HG03469 (cell line): ENCODE results near the gene LACTB.
A peak's percentile ranks its signal among the peaks of the same experiment; 100 is the strongest.

ENCODE experiments used
- ATAC-seq: cut with Tn5 transposase; IDR thresholded peaks from one replicate; pipeline ENCODE4 v1.9.1; 2021; ENCODE audit warnings: mild to moderate bottlenecking, moderate library complexity, moderate number of reproducible peaks; ENCODE audit not compliant: unreplicated experiment

The LACTB gene

DNA sequence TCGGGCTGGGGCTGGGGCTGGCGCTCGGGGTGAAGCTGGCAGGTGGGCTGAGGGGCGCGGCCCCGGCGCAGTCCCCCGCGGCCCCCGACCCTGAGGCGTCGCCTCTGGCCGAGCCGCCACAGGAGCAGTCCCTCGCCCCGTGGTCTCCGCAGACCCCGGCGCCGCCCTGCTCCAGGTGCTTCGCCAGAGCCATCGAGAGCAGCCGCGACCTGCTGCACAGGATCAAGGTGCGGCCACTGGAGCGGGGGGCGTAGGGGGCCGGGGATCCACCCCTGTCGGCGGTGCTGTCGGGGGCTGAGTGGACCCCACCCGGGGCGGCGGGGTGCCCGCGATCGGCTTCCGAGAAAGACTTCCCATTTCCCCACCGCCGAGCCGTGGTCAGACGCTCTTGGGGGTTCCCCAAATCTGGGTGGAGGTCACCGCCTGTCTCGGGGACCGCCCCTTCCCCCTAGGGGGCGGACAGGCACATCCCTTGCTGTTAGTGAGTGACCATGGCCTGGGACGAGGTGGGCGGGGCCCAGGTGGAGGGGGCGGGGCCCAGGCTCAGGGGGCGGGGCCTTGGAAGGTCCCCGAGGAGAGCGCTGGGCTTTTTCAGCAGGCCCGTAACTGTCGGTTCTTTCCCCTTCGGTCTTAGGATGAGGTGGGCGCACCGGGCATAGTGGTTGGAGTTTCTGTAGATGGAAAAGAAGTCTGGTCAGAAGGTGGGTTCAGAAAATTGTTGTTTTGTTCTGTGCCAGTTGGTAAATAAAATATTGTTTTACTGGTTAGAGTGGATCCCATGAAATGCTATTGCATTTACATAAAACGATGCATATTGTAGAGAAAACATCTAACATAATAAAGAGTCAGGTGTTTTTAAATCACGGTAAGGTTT, 578 bp downstream of the LACTB start:
- ATAC-seq: peak; percentile 54

DNA sequence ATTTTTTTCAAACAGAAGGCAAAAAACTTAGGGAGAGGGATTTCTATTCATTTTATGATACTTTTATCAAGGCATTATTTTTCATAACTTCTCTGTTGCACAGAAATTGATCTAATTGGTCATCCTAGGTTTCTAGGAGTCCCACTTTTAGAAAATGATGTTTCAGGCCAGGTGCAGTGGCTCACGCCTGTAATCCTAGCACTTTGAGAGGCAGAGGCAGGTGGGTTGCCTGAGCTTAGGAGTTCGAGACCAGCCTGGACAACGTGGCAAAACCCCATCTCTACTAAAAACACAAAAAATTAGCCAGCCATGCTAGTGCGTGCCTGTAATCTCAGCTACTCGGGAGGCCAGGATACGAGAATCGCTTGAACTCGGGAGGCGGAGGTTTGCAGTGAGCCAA, 2.8 kb downstream of the LACTB start:
- no peak for ATAC-seq

DNA sequence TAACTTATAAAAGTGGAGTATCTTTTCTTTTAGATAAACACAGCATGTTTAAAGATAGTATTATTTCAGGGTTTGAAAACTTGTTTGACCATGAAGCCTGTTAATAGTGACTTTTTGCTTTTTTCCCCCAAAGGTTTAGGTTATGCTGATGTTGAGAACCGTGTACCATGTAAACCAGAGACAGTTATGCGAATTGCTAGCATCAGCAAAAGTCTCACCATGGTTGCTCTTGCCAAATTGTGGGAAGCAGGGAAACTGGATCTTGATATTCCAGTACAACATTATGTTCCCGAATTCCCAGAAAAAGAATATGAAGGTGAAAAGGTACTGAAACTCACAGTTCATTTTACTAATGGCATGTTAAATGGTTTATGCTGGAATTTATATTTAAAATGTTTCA, 5.1 kb downstream of the LACTB start:
- ATAC-seq: no peak

DNA sequence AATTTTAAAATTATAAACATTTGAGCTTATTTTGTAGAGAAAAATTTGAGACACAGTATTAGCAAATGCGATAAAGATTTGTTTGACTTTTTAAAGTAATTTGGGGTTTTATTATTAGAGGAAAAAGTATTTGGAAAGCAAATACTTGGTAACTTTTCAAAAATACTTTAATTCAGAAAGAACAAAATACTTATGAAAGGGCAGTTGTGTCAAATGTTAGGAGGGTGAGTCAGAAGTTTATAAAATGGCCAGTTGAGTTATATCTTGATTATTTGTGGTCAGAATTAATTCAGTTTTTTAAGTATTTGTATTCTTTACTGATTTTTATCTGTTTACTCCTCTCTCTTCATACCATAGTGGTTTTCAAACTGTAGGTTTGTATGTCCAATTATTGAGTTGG, 12.1 kb downstream of the LACTB start:
- no peak for ATAC-seq

DNA sequence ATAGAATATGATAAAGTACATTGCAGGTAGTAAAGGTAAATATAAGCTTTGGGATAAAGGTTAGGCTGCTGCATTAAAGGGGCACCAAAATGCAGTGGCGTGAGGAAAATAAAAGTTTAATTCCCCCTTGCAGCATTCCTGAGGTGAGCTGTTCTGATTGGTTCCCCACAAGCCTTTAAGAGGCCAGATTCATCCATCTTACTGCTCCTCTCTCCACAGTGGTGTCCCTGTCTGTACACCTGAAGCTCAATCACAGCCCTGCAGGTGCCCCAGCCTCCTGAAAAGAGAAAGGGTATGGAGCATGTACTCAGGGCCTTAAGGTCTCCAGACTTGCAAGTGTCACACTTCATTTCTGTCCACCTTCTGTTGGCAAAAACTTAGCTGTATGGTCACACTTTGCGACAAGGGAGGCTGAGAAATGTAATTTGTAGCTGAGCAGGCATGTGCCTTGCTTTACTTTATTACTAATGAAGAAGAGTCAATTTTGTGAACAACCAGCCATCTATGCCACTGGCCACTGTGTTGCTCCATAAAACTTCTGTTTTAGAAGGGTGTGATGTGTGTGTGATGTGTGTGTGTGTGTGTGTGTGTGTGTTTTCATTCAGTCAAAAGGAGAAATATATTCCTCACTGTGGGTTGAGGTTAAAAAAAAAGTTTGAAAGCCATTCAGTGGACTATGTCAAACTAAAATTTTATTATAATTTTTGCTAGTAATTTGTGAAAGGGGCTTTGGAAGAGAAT, 12.8 kb downstream of the LACTB start:
- no peak for ATAC-seq

DNA sequence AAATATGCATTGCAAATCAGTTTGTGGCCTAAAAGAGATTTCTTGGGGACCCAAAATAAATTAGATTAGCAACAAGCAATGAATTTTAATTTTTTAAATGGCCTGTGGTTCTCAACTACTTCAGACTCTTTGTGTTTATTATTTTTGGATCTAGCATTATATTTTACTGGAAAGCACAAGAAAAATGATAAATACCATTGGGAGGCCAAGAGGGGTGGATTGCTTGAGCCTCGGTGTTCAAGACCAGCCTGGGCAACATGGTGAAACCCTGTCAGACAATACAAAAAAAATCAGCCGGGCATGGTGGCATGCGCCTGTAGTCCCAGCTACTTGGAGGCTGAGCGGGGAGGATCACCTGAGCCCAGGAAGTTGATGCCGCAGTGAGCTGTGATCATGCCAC, 13.6 kb downstream of the LACTB start:
- no peak for ATAC-seq

DNA sequence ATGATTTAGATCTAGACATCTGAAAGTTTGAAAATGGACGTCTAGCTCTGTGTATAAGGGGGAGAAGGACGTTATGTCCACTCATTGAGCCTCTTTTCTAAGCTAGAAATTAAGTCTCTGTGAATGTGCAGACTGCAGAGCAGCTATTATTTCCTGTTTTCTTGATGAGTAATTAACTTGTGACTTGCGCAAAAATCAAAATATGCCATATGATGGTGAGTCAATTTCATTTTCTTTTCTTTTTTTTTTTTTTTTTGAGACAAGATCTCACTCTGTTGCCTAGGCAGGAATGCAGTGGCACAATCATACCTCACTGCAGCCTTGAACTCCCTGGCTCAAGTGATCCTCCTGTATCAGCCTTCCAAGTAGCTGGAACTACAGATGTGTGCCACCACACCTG, 14.1 kb downstream of the LACTB start:
- no peak for ATAC-seq

DNA sequence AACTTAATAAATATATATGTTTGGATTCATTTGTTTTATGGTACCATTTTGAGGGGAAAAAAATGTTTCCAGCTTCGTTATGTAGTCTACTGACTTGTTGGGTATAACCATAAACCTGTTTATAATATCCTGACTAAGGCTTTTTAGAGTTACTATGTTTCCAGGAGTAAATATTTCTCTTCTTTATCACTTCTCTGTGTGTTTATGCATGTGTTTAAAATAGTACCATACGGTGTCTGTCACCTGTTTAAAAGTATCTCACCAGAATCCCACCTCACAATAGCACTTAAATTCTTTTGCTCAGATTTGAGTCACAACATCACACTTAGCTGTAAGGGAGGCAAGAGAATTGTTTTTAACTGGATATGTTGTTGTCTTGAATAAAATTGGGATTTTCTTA, 15.1 kb downstream of the LACTB start:
- ATAC-seq: no peak

DNA sequence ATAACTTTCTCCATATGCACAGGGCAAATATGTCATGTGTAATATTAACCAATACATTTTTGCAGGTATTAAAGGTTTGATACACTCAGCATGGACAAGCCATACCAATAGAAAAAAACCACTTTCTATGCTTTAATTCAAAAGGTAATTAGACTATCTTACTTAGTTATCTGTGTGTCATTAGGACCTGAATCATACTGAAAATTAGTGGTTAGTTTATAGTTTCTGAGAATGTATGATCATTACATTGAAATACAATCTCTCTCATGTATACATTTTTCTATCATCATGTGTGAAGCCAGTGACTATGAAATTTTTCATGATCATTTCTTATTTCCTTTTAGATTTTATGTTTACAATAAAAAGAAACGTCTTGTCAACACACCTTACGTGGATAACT, 19.3 kb downstream of the LACTB start:
- ATAC-seq: no peak

DNA sequence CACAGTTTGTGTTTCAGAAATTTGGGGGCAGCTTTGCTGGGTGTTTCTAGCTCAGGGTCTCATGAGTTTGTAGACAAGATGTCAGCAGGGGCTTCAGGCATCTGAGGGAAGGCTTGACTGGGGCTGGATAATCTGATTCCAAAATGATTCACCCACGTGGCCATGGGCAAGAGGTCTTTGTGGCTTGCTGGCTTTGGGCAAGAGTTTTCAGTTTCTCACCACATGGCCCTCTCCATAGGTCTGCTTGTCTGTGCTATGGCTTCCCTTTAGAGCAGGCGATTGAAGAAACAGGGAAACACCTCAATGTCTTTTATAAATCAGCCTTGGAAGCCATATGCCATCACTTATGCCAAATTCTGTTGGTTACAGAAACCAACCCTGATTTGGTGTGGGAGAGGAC, 23.8 kb downstream of the LACTB start:
- no peak for ATAC-seq

DNA sequence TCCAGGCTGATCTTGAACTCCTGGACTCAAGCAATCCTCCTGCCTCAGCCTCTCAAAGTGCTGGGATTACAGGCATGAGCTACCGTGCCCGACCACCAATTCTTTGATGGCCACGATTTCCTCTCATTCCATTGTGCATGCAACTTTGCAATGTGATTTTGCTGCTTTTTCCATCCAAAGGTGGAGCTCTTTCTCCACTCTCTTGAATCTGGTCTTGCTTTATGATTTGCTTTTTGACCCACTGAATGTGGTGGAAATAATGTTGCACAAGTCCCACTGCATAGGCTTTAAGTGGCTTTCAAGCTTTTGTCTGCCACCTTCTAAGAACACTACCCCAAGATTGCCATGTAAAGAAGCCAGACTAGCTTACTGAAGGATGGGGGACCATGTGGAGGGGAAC, 25.0 kb downstream of the LACTB start:
- no peak for ATAC-seq

DNA sequence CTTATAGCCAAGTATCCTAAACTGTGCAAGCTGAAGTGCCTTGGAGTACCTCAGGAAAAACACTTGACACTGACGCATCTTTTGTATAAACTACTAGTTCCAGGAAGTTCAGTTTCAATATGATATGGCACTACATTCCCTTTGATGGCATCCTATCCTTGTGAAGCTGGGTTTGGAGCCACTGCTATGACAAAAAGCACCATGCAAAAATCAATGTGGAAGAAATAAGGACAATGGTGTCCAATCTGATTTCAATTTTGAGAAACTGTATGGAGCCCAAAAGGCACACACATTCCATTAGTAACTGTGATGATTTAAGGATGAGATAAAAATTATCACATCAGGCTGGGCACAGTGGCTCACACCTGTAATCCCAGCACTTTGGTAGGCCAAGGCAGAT, 30.0 kb downstream of the LACTB start:
- ATAC-seq: no peak

DNA sequence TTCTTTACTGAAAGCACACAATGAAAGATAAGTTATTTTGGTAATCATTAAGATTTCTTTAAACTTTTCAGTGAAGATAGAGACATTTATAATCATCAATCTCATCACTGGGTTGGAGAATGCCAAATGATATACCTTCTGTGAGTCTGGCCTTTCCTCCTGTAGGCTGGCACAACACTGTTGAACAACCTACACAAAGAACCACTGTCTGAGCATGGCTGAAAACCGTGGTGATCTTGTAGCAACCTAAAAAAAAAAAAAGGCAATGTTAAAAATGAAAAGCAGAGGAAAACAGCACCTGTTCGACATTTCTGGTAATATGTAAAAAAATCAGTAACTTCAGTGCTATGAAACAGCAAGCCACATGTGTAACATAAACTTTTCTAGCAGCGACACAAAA, 33.8 kb downstream of the LACTB start:
- ATAC-seq: no peak

DNA sequence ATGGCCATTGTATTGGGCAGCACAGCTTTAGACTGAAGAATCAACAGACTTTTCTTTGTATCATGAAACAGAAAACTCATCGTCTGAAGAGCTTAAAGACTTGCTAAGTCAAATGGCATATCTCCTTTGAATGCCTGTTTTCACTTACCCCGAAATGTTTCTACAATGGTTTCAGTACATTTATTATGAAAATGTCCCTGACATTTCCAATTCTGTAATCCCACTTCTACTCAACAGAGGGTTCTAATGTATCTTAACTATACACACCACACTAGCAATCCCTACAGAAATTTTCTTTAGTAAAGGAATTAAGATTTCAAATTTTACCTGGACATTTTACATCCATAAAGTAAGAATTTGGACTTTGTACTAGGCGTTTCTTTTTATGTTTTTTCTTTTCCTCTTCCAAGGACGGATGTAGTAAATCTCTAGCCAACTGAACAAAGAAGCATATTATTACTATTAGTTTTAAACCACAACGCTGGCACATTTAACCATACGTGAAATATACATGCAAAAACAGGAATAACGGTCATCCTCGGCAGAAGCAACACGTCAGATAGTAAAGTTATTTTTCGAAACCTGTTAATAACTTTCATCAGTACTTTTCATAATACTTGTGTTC, 34.5 kb downstream of the LACTB start:
- no peak for ATAC-seq

DNA sequence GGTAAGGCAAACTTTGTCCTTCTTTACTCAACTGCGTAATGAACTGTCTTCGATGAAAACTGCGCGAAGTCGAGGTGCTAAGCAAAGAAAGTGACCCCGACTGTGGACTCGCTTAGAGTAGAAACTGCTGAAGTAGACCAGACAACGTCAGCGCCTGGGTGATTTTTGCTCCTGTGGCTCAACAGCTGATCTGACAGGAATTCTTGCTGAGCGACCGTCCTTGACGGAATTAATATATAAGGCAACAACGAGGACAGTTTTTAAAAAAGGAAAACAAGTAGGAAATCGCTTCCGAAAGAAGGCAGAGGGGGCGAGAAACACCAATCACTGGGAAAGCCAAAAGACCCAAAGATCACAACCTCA, 35.1 kb downstream of the LACTB start:
- ATAC-seq: no peak

DNA sequence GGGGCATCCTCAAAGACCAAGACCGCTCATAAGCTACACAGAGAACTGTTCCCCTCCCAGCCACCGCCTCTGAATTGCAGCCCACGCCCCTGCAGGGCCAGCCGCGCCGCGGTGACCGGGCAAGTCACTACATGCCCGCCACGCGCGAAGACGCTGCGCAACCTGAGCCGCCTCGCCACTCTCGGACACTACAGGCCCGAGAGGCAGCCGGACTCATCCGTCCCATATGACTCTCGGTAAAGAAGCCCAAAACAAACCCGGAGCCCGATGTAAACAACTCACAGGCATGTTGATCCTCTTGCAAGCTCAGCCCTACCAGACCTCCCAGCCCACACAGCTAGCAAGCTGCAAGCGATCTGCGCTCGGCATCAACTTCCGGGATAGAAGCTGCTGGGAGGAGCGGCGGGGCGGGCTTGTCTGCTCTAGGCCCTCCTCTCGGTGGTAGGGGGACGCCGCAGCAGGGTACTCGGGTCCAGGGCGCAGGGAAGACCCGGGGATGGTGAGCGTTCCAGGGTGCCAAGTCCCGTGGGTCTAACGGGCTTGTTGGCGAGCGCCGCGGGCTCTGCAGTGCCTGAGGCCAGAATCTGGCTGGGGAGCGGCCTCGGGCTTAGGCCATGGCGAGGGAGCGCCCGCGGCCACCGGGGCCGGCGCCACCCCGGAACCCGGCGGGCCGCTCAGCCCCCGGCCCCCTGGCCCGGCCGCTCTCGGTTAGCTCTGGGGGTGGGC, 35.6 kb downstream of the LACTB start, which contains the start of gene RPS27L:
Gene RPS27L, minus strand, starts transcription at position 360 of the 726 bp plus-strand sequence. Its CDS starts 72 bp downstream, at position 288.
- ATAC-seq: peak; percentile 67

DNA sequence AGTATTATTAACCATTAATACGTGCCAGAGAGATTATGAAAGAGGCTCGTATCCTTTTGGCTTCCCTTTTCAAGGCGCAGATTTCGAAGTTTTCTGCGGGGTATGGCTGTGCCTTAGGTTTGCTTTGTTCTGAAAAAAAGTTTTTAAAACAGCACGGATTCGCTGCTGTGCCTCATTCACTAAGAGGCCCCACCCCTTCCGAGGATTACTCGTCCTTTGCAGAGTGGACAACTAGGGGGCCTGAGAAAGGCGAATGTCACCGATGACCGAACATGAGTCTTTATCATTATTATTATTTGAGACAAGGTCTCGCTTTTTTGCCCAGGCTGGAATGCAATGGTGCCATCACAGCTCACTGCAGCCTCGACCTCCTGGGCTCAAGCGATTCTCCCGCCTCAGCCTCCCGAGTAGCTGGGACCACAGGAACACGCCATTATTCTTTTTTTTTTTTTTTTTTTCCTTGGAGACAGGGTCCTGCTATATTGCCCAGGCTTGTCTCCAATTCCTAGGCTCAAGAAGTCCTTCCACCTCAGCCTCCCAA, 36.3 kb downstream of the LACTB start:
- no peak for ATAC-seq

DNA sequence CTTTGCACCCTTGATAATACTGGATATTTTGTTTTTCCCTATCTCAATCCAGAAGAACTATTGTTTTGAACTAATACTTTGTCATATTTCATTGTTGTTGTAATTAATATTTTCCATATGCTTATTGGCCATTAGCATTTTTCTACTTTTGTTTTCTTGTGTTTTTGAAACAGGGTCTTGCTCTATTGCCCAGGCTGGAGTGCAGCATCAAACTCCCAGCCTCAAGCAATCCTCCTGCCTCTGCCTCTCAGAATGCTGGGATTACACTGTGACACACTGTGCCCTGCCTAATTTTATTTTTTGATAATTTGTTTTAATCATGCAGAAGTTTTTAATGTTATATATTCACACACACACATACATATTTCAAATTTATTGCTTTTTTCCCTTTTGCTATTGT, 39.0 kb downstream of the LACTB start:
- ATAC-seq: no peak

DNA sequence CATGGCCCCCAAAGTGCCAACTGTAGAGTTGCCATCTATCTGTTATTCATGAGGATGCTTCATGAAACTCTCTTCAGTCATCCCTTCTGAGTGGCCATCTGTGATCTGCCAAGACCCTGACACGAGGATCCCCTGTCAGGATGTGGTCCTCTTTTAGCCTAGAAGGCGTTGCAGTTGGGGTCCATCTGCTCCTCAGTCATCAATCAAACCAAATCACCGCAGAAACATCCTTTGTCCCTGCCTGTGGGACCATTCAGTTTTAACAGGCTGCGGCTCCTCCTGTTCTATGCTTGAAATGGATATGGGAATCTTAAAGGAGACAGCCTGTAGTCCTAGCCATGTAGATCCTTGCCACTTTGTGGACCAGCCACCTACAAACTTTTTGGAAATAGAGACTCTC, 41.6 kb downstream of the LACTB start:
- ATAC-seq: no peak

DNA sequence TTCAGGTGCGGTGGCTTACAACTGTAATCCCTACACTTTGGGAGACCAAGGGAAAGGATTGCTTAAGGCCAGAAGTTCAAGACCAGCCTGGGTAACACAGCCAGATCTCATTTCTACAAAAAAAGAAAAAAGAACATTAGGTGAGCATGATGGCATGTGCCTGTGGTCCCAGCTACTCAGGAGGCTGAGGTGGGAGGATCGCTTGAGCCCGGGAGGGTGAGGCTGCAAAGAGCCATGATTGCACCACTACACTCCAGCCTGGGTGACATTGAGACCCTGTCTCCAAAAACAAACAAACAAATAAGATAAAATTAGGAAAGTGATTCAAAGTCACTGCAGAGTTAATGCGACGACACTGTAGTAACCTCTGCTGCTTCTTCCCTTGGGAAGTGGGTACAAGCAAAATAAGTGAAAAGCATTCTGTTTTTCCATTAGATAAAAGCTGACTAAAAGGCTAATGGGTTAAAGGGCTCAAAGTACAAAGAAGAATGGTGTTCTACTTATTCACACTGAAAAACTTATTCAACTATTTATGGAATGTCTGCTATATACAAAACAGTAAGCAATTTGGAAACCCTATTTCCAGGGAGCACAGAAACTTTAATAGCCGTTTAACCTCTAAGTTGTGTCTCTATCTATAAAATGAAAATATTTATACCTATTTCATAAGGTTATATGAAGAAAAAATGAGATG, 43.7 kb downstream of the LACTB start:
- no peak for ATAC-seq
